HEK293 (cell line): ENCODE results near the gene CPEB2.

Experiments used
- CTCF ChIA-PET: fragments of 350-600 bp; formaldehyde crosslinking; extraction: SDS; loops from one replicate; lab custom pipeline; 2021; ENCODE audit warnings: antibody characterized with exemption; lab: Yijun Ruan, JAX
- POLR2A ChIA-PET: fragments of 300-600 bp; formaldehyde crosslinking; extraction: SDS; loops from one replicate; lab custom pipeline; 2020; ENCODE audit warnings: antibody characterized with exemption, inconsistent platforms; lab: Yijun Ruan, JAX
- H3K27ac ChIP-seq: fragments of 200-500 bp; sonication (Bioruptor generic); 2 replicates; pipeline ENCODE4 v1.5.1; 2014; ENCODE audit warnings: low read depth, low read length, control low read depth, inconsistent platforms; ENCODE audit errors: extremely low read depth
- H3K36me3 ChIP-seq, 2 experiments: fragments of 200-500 bp in 1 of 2; sonication (Bioruptor generic) in 1 of 2; 1 replicate in 1 of 2; 2 replicates in 1 of 2; pipeline ENCODE4 v1.5.1; 2014 to 2017; ENCODE audit warnings: inconsistent platforms in 2 of 2, low read length in 2 of 2; ENCODE audit not compliant: control insufficient read depth in 2 of 2, insufficient read depth in 1 of 2
- H3K4me1 ChIP-seq: fragments of 200-500 bp; sonication (Bioruptor generic); 2 replicates; pipeline ENCODE4 v1.5.1; 2014; ENCODE audit warnings: mild to moderate bottlenecking, low read length, inconsistent platforms; ENCODE audit not compliant: control insufficient read depth, insufficient read depth
- H3K4me3 ChIP-seq: 2 replicates; pipeline ENCODE4 v1.5.1; 2011; ENCODE audit warnings: low read depth, mild to moderate bottlenecking, control low read depth, low read length, moderate library complexity
- H3K9me3 ChIP-seq: fragments of 200-500 bp; sonication (Bioruptor generic); 2 replicates; pipeline ENCODE4 v1.5.1; 2014; ENCODE audit warnings: low read depth, low read length, inconsistent platforms; ENCODE audit not compliant: control insufficient read depth, insufficient read depth
- OVOL3 ChIP-seq: fragments of 450-650 bp; formaldehyde crosslinking; IDR thresholded peaks from 2 replicates; pipeline ENCODE4 v1.5.1; 2016; ENCODE audit warnings: missing biosample characterization, missing genetic modification characterization
- PBX3 ChIP-seq: sonication (generic); formaldehyde crosslinking; IDR thresholded peaks from 2 replicates; pipeline ENCODE4 v1.8.1; 2022; ENCODE audit warnings: mild to moderate bottlenecking, moderate library complexity, missing genetic modification reagents
- PRDM1 ChIP-seq: fragments of 450-650 bp; formaldehyde crosslinking; IDR thresholded peaks from 2 replicates; pipeline ENCODE4; 2016; ENCODE audit warnings: missing biosample characterization, missing genetic modification characterization
- SP2 ChIP-seq: fragments of 450-650 bp; formaldehyde crosslinking; IDR thresholded peaks from 2 replicates; pipeline ENCODE4 v1.5.1; 2016; ENCODE audit warnings: missing biosample characterization, missing genetic modification characterization
- SP3 ChIP-seq: fragments of 450-650 bp; formaldehyde crosslinking; IDR thresholded peaks from 2 replicates; pipeline ENCODE4 v1.5.1; 2016; ENCODE audit warnings: missing biosample characterization, missing genetic modification characterization
- TRIM28 ChIP-seq: IDR thresholded peaks from 2 replicates; pipeline ENCODE4 v1.6.1; 2011; ENCODE audit warnings: low read length, control low read depth, borderline replicate concordance
- ZFHX2 ChIP-seq: fragments of 450-650 bp; formaldehyde crosslinking; conservative IDR thresholded peaks from 2 replicates; pipeline ENCODE4 v1.5.1; 2016; ENCODE audit warnings: missing biosample characterization, missing genetic modification characterization
- ZNF223 ChIP-seq: fragments of 450-650 bp; formaldehyde crosslinking; IDR thresholded peaks from 2 replicates; pipeline ENCODE4 v1.5.1; 2016; ENCODE audit warnings: missing biosample characterization, missing genetic modification characterization
- ZNF239 ChIP-seq: fragments of 450-650 bp; formaldehyde crosslinking; IDR thresholded peaks from 2 replicates; pipeline ENCODE4 v1.5.1; 2016; ENCODE audit warnings: missing biosample characterization, missing genetic modification characterization
- ZNF292 ChIP-seq: fragments of 450-650 bp; formaldehyde crosslinking; IDR thresholded peaks from 2 replicates; pipeline ENCODE4 v1.5.1; 2016; ENCODE audit warnings: low read depth, missing biosample characterization, missing genetic modification characterization, borderline replicate concordance
- ZNF302 ChIP-seq: fragments of 450-650 bp; formaldehyde crosslinking; IDR thresholded peaks from 2 replicates; pipeline ENCODE4 v1.5.1; 2016; ENCODE audit warnings: missing biosample characterization, missing genetic modification characterization, low read depth
- ZNF324 ChIP-seq: fragments of 450-650 bp; formaldehyde crosslinking; IDR thresholded peaks from 2 replicates; pipeline ENCODE4 v1.5.1; 2016; ENCODE audit warnings: missing biosample characterization, missing genetic modification characterization
- ZNF354C ChIP-seq: fragments of 450-650 bp; formaldehyde crosslinking; IDR thresholded peaks from 2 replicates; pipeline ENCODE4 v1.5.1; 2016; ENCODE audit warnings: missing biosample characterization, missing genetic modification characterization, low read depth, borderline replicate concordance
- ZNF404 ChIP-seq: fragments of 450-650 bp; formaldehyde crosslinking; IDR thresholded peaks from 2 replicates; pipeline ENCODE4 v1.5.1; 2017; ENCODE audit warnings: missing biosample characterization, missing genetic modification characterization
- ZNF473 ChIP-seq: fragments of 450-650 bp; formaldehyde crosslinking; IDR thresholded peaks from 2 replicates; pipeline ENCODE4 v1.5.1; 2017; ENCODE audit warnings: missing biosample characterization, missing genetic modification characterization
- ZNF530 ChIP-seq: fragments of 450-650 bp; formaldehyde crosslinking; IDR thresholded peaks from 2 replicates; pipeline ENCODE4 v1.5.1; 2016; ENCODE audit warnings: low read depth, missing biosample characterization, missing genetic modification characterization
- ZNF571 ChIP-seq: fragments of 450-650 bp; formaldehyde crosslinking; IDR thresholded peaks from 2 replicates; pipeline ENCODE4 v1.5.0; 2017; ENCODE audit warnings: missing biosample characterization, missing genetic modification characterization
- ZNF76 ChIP-seq: fragments of 450-650 bp; formaldehyde crosslinking; IDR thresholded peaks from 2 replicates; pipeline ENCODE4; 2016; ENCODE audit warnings: low read depth, missing biosample characterization, missing genetic modification characterization, borderline replicate concordance
- ZSCAN30 ChIP-seq: fragments of 450-650 bp; IDR thresholded peaks from 2 replicates; pipeline ENCODE4 v1.5.1; 2018; ENCODE audit warnings: missing biosample characterization, mild to moderate bottlenecking, missing genetic modification characterization, moderate library complexity
- TF ChIP-seq, protein P1 (sequence below): fragments of 450-650 bp; formaldehyde crosslinking; IDR thresholded peaks from 2 replicates; pipeline ENCODE4 v1.5.1; 2016; ENCODE audit warnings: missing biosample characterization, missing genetic modification characterization
- TF ChIP-seq, protein P2 (sequence below): fragments of 450-650 bp; formaldehyde crosslinking; IDR thresholded peaks from 2 replicates; pipeline ENCODE4 v1.5.1; 2016; ENCODE audit warnings: missing biosample characterization, missing genetic modification characterization

CPEB2 gene

GRCh38 chr4:15042529-15043167 lies 40.4 kb downstream of the CPEB2 start (continued):
- TF ChIP-seq PBX3 (no peak), ZNF324 (tag by site-specific recombination) (no peak), ZNF292 (tag by site-specific recombination) (no peak), ZNF223 (tag by site-specific recombination) (no peak), ZNF473 (no peak), ZNF530 (no peak), ZNF239 (tag by site-specific recombination) (no peak)
- TF ChIP-seq, protein P1, sequence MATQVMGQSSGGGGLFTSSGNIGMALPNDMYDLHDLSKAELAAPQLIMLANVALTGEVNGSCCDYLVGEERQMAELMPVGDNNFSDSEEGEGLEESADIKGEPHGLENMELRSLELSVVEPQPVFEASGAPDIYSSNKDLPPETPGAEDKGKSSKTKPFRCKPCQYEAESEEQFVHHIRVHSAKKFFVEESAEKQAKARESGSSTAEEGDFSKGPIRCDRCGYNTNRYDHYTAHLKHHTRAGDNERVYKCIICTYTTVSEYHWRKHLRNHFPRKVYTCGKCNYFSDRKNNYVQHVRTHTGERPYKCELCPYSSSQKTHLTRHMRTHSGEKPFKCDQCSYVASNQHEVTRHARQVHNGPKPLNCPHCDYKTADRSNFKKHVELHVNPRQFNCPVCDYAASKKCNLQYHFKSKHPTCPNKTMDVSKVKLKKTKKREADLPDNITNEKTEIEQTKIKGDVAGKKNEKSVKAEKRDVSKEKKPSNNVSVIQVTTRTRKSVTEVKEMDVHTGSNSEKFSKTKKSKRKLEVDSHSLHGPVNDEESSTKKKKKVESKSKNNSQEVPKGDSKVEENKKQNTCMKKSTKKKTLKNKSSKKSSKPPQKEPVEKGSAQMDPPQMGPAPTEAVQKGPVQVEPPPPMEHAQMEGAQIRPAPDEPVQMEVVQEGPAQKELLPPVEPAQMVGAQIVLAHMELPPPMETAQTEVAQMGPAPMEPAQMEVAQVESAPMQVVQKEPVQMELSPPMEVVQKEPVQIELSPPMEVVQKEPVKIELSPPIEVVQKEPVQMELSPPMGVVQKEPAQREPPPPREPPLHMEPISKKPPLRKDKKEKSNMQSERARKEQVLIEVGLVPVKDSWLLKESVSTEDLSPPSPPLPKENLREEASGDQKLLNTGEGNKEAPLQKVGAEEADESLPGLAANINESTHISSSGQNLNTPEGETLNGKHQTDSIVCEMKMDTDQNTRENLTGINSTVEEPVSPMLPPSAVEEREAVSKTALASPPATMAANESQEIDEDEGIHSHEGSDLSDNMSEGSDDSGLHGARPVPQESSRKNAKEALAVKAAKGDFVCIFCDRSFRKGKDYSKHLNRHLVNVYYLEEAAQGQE: no peak

- no peaks in the 10 kb centered on the region for H3K36me3 ChIP-seq
- H3K4me1 ChIP-seq: no peaks in the 10 kb centered on the region
- H3K27ac ChIP-seq: no peak overlapping the region
- no peak for TF ChIP-seq TRIM28
- no peak for TF ChIP-seq ZNF354C (tag by site-specific recombination)
- TF ChIP-seq, protein P2, sequence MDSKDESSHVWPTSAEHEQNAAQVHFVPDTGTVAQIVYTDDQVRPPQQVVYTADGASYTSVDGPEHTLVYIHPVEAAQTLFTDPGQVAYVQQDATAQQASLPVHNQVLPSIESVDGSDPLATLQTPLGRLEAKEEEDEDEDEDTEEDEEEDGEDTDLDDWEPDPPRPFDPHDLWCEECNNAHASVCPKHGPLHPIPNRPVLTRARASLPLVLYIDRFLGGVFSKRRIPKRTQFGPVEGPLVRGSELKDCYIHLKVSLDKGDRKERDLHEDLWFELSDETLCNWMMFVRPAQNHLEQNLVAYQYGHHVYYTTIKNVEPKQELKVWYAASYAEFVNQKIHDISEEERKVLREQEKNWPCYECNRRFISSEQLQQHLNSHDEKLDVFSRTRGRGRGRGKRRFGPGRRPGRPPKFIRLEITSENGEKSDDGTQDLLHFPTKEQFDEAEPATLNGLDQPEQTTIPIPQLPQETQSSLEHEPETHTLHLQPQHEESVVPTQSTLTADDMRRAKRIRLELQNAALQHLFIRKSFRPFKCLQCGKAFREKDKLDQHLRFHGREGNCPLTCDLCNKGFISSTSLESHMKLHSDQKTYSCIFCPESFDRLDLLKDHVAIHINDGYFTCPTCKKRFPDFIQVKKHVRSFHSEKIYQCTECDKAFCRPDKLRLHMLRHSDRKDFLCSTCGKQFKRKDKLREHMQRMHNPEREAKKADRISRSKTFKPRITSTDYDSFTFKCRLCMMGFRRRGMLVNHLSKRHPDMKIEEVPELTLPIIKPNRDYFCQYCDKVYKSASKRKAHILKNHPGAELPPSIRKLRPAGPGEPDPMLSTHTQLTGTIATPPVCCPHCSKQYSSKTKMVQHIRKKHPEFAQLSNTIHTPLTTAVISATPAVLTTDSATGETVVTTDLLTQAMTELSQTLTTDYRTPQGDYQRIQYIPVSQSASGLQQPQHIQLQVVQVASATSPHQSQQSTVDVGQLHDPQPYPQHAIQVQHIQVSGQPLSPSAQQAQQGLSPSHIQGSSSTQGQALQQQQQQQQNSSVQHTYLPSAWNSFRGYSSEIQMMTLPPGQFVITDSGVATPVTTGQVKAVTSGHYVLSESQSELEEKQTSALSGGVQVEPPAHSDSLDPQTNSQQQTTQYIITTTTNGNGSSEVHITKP: no peak
- TF ChIP-seq ZFHX2 (tag by site-specific recombination): no peak
- TF ChIP-seq SP3 (tag by site-specific recombination): no peak
- no peak for TF ChIP-seq ZNF302 (tag by site-specific recombination)
- TF ChIP-seq ZNF571: no peak
- no peak for TF ChIP-seq ZNF76 (tag by site-specific recombination)
- TF ChIP-seq ZNF404 (tag by site-specific recombination): no peak
- TF ChIP-seq PRDM1 (tag by site-specific recombination): no peak
- TF ChIP-seq SP2 (tag by site-specific recombination): no peak
- TF ChIP-seq ZSCAN30 (tag by site-specific recombination): no peak
- TF ChIP-seq OVOL3 (tag by site-specific recombination): no peak
- no peak overlapping the region for H3K4me3 ChIP-seq
- POLR2A ChIA-PET: no interaction called here
- no peaks in the 10 kb centered on the region for H3K9me3 ChIP-seq
- CTCF ChIA-PET: no interaction called here
Measured at GRCh38 chr4:15043226-15043625, 40.9 kb downstream of the CPEB2 start.
